ENCODE measurements around the gene NCKAP5.

The NCKAP5 gene

DNA sequence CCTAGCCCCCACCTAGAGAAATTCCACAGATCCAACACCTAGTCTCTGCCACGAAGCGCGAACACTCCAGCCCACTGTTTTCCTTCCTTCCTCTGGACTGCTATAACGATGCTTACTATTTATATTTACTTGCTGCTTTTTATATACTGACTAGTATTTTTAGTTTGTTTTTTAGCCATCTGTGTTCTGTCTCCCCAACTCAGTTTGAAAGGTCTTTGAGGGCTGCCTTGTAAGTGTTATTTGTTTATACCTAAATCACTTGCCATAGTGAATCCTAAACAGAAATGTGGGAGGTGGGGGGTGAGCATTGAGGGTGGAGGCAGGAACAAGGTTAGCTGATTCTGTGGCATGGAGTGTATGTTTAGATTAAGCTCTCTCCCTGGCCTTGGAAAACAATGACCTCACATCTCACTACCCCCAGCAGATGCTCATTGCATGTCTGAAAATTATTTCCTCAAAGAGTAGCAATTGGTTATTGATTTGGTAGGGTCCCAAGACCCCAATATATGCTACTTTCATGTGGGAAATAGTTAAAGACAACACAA is 1.1 kb upstream of the NCKAP5 start:
- TF ChIP-seq EZH2 (IDR thresholded peaks at IDR 0.05; ENCODE audit: borderline replicate concordance, low read depth, low read length, severe bottlenecking) = no peak
- TF ChIP-seq, protein P1, sequence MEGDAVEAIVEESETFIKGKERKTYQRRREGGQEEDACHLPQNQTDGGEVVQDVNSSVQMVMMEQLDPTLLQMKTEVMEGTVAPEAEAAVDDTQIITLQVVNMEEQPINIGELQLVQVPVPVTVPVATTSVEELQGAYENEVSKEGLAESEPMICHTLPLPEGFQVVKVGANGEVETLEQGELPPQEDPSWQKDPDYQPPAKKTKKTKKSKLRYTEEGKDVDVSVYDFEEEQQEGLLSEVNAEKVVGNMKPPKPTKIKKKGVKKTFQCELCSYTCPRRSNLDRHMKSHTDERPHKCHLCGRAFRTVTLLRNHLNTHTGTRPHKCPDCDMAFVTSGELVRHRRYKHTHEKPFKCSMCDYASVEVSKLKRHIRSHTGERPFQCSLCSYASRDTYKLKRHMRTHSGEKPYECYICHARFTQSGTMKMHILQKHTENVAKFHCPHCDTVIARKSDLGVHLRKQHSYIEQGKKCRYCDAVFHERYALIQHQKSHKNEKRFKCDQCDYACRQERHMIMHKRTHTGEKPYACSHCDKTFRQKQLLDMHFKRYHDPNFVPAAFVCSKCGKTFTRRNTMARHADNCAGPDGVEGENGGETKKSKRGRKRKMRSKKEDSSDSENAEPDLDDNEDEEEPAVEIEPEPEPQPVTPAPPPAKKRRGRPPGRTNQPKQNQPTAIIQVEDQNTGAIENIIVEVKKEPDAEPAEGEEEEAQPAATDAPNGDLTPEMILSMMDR (IDR thresholded peaks at IDR 0.05; ENCODE audit: borderline replicate concordance, extremely low read depth, low read length, poor library complexity, severe bottlenecking) = no peak
- Histone ChIP-seq H4K20me1 (ENCODE audit: insufficient read depth, low read length) (no peaks in the 10 kb centered on the region), H3K9ac (ENCODE audit: low read depth, low read length) (no peak overlapping the region), H2AFZ (ENCODE audit: low read depth, low read length) (no peak overlapping the region), H3K4me2 (ENCODE audit: insufficient read depth, low read length) (no peak overlapping the region), H3K27ac (ENCODE audit: low read length) (no peak overlapping the region), H3K4me3 (ENCODE audit: low read depth in 1 of 2, low read length in 2 of 2) (no peak overlapping the region), H3K4me1 (ENCODE audit: insufficient read depth, low read length) (no peaks in the 10 kb centered on the region), H3K36me3 (ENCODE audit: insufficient read depth, low read length) (no peaks in the 10 kb centered on the region), H3K9me3 (ENCODE audit: insufficient read depth, low read length, severe bottlenecking) (no peaks in the 10 kb centered on the region), H3K27me3 (ENCODE audit: insufficient read depth, low read length, poor library complexity) (peaks cover 18% of the 10 kb centered on the region), H3K79me2 (ENCODE audit: insufficient read depth, low read length) (no peaks in the 10 kb centered on the region)
- no peak for DNase-seq
- no peak for ATAC-seq (ENCODE audit: insufficient read depth, low read depth)

DNA sequence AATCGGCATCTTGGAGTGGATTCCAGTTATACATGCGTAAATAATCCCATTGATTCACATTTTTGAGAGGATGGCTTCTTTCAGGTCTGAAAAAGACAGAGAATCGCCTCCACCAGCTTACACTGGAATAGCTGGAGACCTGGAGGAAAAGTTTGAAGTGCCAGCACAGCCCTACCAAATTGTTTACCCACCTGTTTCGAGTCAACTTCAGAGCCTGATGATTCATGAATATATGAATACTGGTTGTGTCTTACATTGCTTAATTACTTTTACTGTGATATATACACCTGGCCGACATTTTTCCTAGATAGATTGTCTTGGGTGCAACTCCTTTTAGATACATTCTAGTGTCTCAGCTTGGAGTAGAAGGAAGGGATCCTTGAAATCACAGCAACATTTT is 335 bp upstream of the NCKAP5 start:
- Histone ChIP-seq H3K4me1 (ENCODE audit: insufficient read depth, low read length) (no peaks in the 10 kb centered on the region), H3K27me3 (ENCODE audit: insufficient read depth, low read length, poor library complexity) (peaks cover 18% of the 10 kb centered on the region), H3K4me2 (ENCODE audit: insufficient read depth, low read length) (no peak overlapping the region), H3K4me3 (ENCODE audit: low read depth in 1 of 2, low read length in 2 of 2) (no peak overlapping the region), H3K36me3 (ENCODE audit: insufficient read depth, low read length) (no peaks in the 10 kb centered on the region), H2AFZ (ENCODE audit: low read depth, low read length) (no peak overlapping the region), H4K20me1 (ENCODE audit: insufficient read depth, low read length) (no peaks in the 10 kb centered on the region), H3K9me3 (ENCODE audit: insufficient read depth, low read length, severe bottlenecking) (no peaks in the 10 kb centered on the region), H3K9ac (ENCODE audit: low read depth, low read length) (no peak overlapping the region), H3K27ac (ENCODE audit: low read length) (no peak overlapping the region), H3K79me2 (ENCODE audit: insufficient read depth, low read length) (no peaks in the 10 kb centered on the region)
- TF ChIP-seq, protein P1 (IDR thresholded peaks at IDR 0.05; ENCODE audit: borderline replicate concordance, extremely low read depth, low read length, poor library complexity, severe bottlenecking) = no peak
- no peak for TF ChIP-seq EZH2 (IDR thresholded peaks at IDR 0.05; ENCODE audit: borderline replicate concordance, low read depth, low read length, severe bottlenecking)
- DNase-seq (no peak), ATAC-seq (ENCODE audit: insufficient read depth, low read depth) (no peak)

DNA sequence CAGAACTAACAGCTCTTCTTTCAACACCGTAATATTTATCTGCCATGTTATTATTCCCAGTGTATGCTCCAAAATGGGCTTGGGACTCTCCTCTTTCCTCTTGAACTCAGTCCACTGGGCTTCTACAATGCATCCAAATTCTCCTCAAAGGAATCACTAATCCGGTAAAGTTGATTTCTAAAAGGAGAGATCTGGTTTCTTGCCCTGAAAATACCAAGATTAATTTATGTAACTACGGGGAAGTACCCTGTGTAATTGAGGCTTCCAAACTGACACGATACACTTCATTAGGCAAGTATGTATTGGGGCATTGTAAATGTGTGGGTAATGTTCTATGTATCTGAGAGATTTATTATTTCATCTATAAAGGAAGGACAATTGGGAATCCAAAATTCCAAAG is 5.7 kb downstream of the NCKAP5 start:
- Histone ChIP-seq H3K9ac (ENCODE audit: low read depth, low read length) (no peak overlapping the region), H3K4me1 (ENCODE audit: insufficient read depth, low read length) (no peaks in the 10 kb centered on the region), H2AFZ (ENCODE audit: low read depth, low read length) (no peak overlapping the region), H4K20me1 (ENCODE audit: insufficient read depth, low read length) (no peaks in the 10 kb centered on the region), H3K36me3 (ENCODE audit: insufficient read depth, low read length) (no peaks in the 10 kb centered on the region), H3K27me3 (ENCODE audit: insufficient read depth, low read length, poor library complexity) (peaks cover 11% of the 10 kb centered on the region), H3K4me3 (ENCODE audit: low read depth in 1 of 2, low read length in 2 of 2) (no peak overlapping the region), H3K9me3 (ENCODE audit: insufficient read depth, low read length, severe bottlenecking) (no peaks in the 10 kb centered on the region), H3K4me2 (ENCODE audit: insufficient read depth, low read length) (no peak overlapping the region), H3K27ac (ENCODE audit: low read length) (no peak overlapping the region), H3K79me2 (ENCODE audit: insufficient read depth, low read length) (no peaks in the 10 kb centered on the region)
- ATAC-seq (ENCODE audit: insufficient read depth, low read depth) = no peak
- DNase-seq = no peak
- TF ChIP-seq EZH2 (IDR thresholded peaks at IDR 0.05; ENCODE audit: borderline replicate concordance, low read depth, low read length, severe bottlenecking) = no peak

DNA sequence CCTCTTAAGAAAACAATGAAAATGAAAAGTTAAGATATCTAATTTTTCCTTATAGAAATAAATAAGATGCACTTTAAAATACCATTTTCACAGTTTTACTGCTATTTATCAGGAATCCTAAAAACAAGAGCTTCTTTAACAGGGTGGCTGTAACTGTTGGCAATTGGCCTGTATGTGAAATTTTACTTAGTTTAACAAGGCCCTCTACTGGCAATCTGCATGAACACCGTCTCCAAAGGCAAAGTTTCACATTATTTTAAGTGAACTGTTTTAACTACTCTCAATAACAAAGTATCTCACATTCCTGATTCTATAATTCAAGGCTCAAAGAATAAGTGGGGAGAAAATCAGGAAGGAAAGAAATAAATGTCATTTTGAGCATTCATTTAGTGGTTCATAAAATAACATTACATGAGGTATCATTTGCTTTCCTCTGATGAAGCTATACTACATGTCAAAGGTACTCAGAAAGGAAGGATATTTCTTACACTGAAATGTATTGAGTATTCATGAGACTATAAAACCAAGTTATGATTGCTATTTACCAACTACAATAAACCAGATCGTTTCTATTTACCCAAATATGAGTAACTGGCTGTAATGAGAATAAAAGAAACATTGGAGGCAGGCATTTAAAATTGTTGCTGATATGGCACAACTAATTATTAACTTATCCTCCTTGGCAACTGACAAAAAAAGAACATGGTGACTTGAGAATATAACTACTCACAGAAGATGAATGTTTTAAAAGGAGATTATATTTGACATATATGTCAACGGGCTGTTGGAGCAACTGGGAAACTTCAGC is 7.0 kb downstream of the NCKAP5 start:
- Histone ChIP-seq H3K4me1 (ENCODE audit: insufficient read depth, low read length) (no peaks in the 10 kb centered on the region), H3K9me3 (ENCODE audit: insufficient read depth, low read length, severe bottlenecking) (no peaks in the 10 kb centered on the region), H3K4me2 (ENCODE audit: insufficient read depth, low read length) (no peak overlapping the region), H3K79me2 (ENCODE audit: insufficient read depth, low read length) (no peaks in the 10 kb centered on the region), H3K9ac (ENCODE audit: low read depth, low read length) (no peak overlapping the region), H4K20me1 (ENCODE audit: insufficient read depth, low read length) (no peaks in the 10 kb centered on the region), H3K27me3 (ENCODE audit: insufficient read depth, low read length, poor library complexity) (peaks cover 11% of the 10 kb centered on the region), H3K27ac (ENCODE audit: low read length) (no peak overlapping the region), H3K4me3 (ENCODE audit: low read depth in 1 of 2, low read length in 2 of 2) (no peak overlapping the region), H3K36me3 (ENCODE audit: insufficient read depth, low read length) (no peaks in the 10 kb centered on the region), H2AFZ (ENCODE audit: low read depth, low read length) (no peak overlapping the region)
- DNase-seq (no peak), ATAC-seq (ENCODE audit: insufficient read depth, low read depth) (no peak)
- TF ChIP-seq, protein P1 (IDR thresholded peaks at IDR 0.05; ENCODE audit: borderline replicate concordance, extremely low read depth, low read length, poor library complexity, severe bottlenecking) = peak; percentile 76
- TF ChIP-seq EZH2 (IDR thresholded peaks at IDR 0.05; ENCODE audit: borderline replicate concordance, low read depth, low read length, severe bottlenecking) = no peak

Measured in DND-41 (cell line).